DMS79 treated with DMSO at 0.1 percent for 48 hours (cell line): ENCODE results near the gene ZNF384.
A peak's percentile ranks its signal among the peaks of the same experiment; 100 is the strongest.

Experiments used
- DNase-seq: peaks from one replicate; lab custom pipeline; 2025; lab: John Stamatoyannopoulos, UW

Gene ZNF384

GRCh38 chr12:6699259-6699988, 10.2 kb upstream of the ZNF384 start:
- DNase-seq, result no peak

DNA sequence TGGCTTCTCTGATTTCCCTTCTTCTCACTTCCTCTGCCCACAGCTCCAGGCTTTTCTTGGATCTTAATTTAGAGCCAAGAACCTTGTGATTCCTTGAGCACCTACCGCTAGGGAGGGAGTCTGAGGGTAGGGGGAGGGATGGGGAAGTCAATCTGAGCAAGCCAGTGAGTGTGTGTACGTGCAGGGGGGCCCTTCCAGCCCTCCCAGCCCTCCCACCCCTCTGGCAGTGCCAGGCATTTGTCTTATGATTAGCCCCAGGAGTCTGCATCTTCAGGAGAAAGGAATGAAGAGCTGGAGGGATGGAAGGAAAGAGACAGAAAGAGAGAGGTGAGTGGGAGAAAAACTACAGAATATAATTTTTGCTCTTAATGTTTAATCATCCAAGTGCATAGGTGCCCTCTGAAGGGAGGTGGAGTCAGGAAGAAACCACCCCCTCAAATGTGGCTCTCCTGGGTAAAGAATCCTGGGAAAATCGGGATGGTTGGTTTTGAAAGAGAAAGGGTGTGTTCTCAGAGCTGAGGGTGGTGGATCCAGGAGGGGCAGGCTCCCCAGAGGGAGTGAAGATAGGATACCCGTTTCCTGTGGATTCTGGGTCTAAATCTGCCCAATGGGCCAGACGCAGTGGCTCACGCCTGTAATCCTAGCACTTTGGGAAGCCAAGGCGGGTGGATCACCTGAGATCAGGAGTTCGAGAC, 9.3 kb upstream of the ZNF384 start:
- no peak for DNase-seq

DNA sequence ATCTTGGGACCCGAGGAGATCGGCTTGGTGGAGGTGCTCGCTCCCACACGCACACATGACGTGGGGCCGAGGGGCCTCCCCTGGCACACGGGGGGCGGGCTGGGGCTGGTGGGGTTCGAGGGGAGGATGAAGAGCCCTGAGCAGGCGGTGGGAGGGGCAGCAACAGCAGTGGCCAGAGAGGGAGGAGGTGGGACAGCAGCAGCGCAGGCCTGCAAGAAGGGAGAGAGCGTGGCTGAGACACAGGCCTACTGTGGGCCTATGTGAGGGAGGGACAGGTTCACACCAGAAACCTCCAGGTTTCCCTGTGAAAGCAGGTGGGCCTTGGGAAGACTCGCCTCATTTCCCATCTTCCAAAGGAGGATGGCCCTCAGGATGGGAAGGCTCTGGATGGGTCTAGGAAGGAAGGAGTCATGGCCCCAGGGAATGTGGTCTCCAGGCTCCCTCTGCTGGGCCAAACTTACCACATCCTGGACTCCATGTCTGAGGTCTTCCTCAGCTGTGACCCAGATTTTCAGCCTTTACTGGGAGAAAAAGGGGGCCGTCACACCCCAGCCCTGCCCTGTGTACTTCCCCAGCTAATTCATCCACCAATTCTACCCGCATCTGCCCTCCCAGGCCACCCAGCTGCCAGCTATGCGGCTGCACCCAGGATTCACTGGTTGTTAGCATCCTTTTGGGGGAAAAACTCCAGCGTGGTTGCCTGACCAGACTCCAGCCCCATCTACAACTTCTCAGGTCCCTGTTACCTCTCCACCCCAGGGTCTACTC, 8.6 kb upstream of the ZNF384 start:
- DNase-seq, result no peak

- no peak for DNase-seq
Observed at GRCh38 chr12:6696690-6697583, 7.8 kb upstream of the ZNF384 start.

DNA sequence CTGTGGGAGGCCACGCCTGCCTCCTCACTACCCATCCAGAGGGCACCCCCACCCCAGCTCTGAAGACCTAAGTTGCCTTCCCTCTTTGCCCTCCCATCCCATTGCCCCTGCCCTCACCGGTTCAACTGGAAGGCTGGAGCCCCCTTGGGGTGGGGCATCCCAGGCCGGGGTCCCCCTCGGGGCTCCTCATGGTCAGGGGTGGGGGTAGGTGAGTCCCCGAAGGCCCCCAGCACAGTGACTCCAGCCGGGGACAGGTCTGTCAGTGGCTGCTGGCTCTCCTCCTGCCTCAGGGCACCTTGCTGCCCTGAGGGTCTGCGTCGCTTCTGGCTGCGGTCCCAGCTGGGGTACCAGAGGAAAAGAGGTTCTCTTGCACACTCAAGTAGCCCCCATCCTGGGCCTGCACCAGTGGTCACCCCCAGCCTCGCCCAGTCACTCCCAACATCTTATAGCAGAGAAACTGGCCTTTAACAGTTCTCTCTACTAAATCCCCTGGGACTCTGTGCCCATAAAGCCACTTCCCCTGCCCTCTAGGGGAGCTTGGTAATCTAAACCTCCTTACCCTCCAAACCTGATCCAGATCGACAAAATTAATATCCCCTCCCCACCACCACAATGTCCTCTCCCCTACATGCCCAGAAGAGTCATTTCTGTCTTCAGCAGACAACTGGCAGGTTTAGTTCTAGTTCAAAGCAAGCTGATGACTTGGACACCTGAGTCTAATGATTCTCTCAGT, 6.3 kb upstream of the ZNF384 start:
- no peak for DNase-seq

GRCh38 chr12:6694701-6695100, 5.5 kb upstream of the ZNF384 start:
- no peak for DNase-seq

GRCh38 chr12:6693832-6694355, 4.7 kb upstream of the ZNF384 start:
- DNase-seq, result no peak

GRCh38 chr12:6692888-6693287, 3.7 kb upstream of the ZNF384 start:
- no peak for DNase-seq

- no peak for DNase-seq
Observed at GRCh38 chr12:6691473-6691872, 2.3 kb upstream of the ZNF384 start.

GRCh38 chr12:6688543-6688998, 604 bp downstream of the ZNF384 start:
- peak; percentile 88 for DNase-seq

- DNase-seq, result no peak
Observed at GRCh38 chr12:6685814-6686213, 3.4 kb downstream of the ZNF384 start.

- peak; percentile 29 for DNase-seq
Observed at GRCh38 chr12:6684609-6685008, 4.6 kb downstream of the ZNF384 start.

GRCh38 chr12:6676962-6677361, 12.2 kb downstream of the ZNF384 start:
- DNase-seq, result no peak

- no peak for DNase-seq
Observed at GRCh38 chr12:6672143-6672542, 17.0 kb downstream of the ZNF384 start.

GRCh38 chr12:6667559-6668210, 21.5 kb downstream of the ZNF384 start:
- DNase-seq, result no peak

- DNase-seq, result no peak
Observed at GRCh38 chr12:6666211-6666610, 23.0 kb downstream of the ZNF384 start.

DNA sequence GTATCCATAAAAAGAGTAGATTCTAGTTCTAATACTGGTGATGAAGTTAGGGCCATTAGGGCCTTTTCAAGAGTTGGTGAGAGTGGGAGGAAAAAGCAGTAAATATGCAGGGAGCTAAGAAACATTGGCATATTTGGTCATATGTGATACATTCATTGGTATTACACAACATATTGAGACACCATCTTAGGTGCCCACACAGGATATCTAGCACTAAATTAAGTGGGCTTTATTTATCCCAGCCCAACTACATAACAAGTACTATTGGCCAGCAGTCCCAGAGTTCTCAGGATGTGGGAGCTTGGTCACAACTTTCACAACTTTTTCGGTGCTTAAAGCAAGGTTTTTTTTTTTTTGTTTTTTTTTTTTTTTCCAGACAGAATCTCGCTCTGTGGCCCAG, 24.3 kb downstream of the ZNF384 start:
- DNase-seq, result no peak

- peak; percentile 98 for DNase-seq
Observed at GRCh38 chr12:6662906-6663742, 26.1 kb downstream of the ZNF384 start, which contains the start of gene ING4. TSS of gene ING4 (minus strand) at chr12:6663119. CDS start at chr12:6663101, 18 bp downstream.

- DNase-seq, result no peak
Observed at GRCh38 chr12:6662602-6662905, 26.6 kb downstream of the ZNF384 start.
